Loucy (cell line): ENCODE measurements around the gene SYT1.

Experiments
- H2AFZ ChIP-seq: fragments of 200-600 bp; sonication (generic); 2 replicates; pipeline ENCODE4 v1.6.0; 2016; ENCODE audit warnings: antibody characterized with exemption, mild to moderate bottlenecking, low read length, moderate library complexity
- H3F3A ChIP-seq: fragments of 200-600 bp; 2 replicates; pipeline ENCODE4 v1.6.0; 2016; ENCODE audit warnings: antibody characterized with exemption, low read depth, mild to moderate bottlenecking
- H3K27me3 ChIP-seq: fragments of 200-600 bp; sonication (generic); 2 replicates; pipeline ENCODE4 v1.6.1; 2014; ENCODE audit warnings: low read length, mild to moderate bottlenecking; ENCODE audit not compliant: insufficient read depth, poor library complexity, severe bottlenecking
- H3K36me3 ChIP-seq: fragments of 200-600 bp; sonication (generic); 2 replicates; pipeline ENCODE4 v1.6.1; 2016; ENCODE audit warnings: low read length; ENCODE audit not compliant: insufficient read depth
- H3K4me1 ChIP-seq: fragments of 200-600 bp; sonication (generic); 2 replicates; pipeline ENCODE4 v1.5.1; 2014; ENCODE audit warnings: low read length, mild to moderate bottlenecking; ENCODE audit not compliant: insufficient read depth, poor library complexity, severe bottlenecking
- H3K4me2 ChIP-seq: fragments of 200-600 bp; sonication (generic); 2 replicates; pipeline ENCODE4 v1.6.0; 2014; ENCODE audit warnings: antibody characterized with exemption, low read length, low read depth, mild to moderate bottlenecking; ENCODE audit not compliant: poor library complexity, severe bottlenecking
- H3K4me3 ChIP-seq: fragments of 200-600 bp; sonication (generic); 2 replicates; pipeline ENCODE4 v1.5.1; 2014; ENCODE audit warnings: low read length, mild to moderate bottlenecking, mixed read lengths; ENCODE audit not compliant: poor library complexity, severe bottlenecking
- H3K79me2 ChIP-seq: fragments of 200-600 bp; sonication (generic); 2 replicates; pipeline ENCODE4 v1.6.1; 2014; ENCODE audit warnings: low read length; ENCODE audit not compliant: insufficient read depth
- H3K9ac ChIP-seq: fragments of 200-600 bp; sonication (generic); 2 replicates; pipeline ENCODE4 v1.6.0; 2014; ENCODE audit warnings: mild to moderate bottlenecking, low read depth, low read length, moderate library complexity; ENCODE audit not compliant: poor library complexity, severe bottlenecking
- H3K9me2 ChIP-seq: fragments of 200-600 bp; sonication (generic); replicated peaks from 2 replicates; pipeline ENCODE4 v1.6.1; 2016; ENCODE audit warnings: low read depth, low read length, mixed read lengths
- H3K9me3 ChIP-seq: fragments of 200-600 bp; sonication (generic); 2 replicates; pipeline ENCODE4 v1.6.1; 2014; ENCODE audit warnings: mild to moderate bottlenecking, antibody characterized with exemption, low read length, low read depth; ENCODE audit not compliant: insufficient read depth
- H4K20me1 ChIP-seq: fragments of 200-600 bp; sonication (generic); 2 replicates; pipeline ENCODE4 v1.6.0; 2014; ENCODE audit warnings: antibody characterized with exemption, low read length, mild to moderate bottlenecking; ENCODE audit not compliant: insufficient read depth, poor library complexity, severe bottlenecking
- EZH2phosphoT487 ChIP-seq: fragments of 200-600 bp; IDR thresholded peaks from 2 replicates; pipeline ENCODE4 v1.6.1; 2018; ENCODE audit warnings: antibody characterized with exemption, mild to moderate bottlenecking, moderate library complexity, borderline replicate concordance
- TF ChIP-seq, protein P1 (sequence below): fragments of 200-600 bp; sonication (generic); conservative IDR thresholded peaks from 2 replicates; pipeline ENCODE4 v1.5.1; 2014; ENCODE audit warnings: mild to moderate bottlenecking, antibody characterized with exemption, low read length

Gene SYT1

DNA sequence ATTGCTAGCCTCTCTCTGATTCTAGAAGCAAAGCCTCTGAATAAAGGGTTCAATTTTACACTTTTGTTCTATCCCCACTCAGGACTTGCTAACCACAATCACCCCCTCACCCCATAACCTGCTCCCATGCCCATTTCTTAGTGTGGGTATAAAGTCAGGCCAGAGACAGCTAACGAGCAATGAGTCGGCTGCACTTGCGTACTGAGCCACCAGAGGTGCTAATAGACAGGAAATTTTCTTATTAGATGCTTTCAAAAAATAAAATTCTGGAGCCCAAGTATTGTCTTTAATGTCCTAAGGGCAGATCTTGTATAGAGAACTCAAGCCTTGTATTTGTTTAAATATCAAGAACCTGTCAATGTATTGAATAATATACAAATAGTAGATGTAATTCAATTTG lies 256.9 kb downstream of the SYT1 start:
- Histone ChIP-seq H3K9me3 (no peaks in the 10 kb centered on the region), H3K4me3 (no peak overlapping the region), H3K9ac (no peak overlapping the region), H3K4me1 (no peaks in the 10 kb centered on the region), H2AFZ (no peak overlapping the region), H3K9me2 (no peaks in the 10 kb centered on the region), H4K20me1 (no peaks in the 10 kb centered on the region), H3F3A (no peaks in the 10 kb centered on the region), H3K27me3 (no peaks in the 10 kb centered on the region), H3K4me2 (no peak overlapping the region), H3K36me3 (no peaks in the 10 kb centered on the region), H3K79me2 (no peaks in the 10 kb centered on the region)
- TF ChIP-seq, protein P1, sequence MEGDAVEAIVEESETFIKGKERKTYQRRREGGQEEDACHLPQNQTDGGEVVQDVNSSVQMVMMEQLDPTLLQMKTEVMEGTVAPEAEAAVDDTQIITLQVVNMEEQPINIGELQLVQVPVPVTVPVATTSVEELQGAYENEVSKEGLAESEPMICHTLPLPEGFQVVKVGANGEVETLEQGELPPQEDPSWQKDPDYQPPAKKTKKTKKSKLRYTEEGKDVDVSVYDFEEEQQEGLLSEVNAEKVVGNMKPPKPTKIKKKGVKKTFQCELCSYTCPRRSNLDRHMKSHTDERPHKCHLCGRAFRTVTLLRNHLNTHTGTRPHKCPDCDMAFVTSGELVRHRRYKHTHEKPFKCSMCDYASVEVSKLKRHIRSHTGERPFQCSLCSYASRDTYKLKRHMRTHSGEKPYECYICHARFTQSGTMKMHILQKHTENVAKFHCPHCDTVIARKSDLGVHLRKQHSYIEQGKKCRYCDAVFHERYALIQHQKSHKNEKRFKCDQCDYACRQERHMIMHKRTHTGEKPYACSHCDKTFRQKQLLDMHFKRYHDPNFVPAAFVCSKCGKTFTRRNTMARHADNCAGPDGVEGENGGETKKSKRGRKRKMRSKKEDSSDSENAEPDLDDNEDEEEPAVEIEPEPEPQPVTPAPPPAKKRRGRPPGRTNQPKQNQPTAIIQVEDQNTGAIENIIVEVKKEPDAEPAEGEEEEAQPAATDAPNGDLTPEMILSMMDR: peak; percentile 35
- TF ChIP-seq EZH2phosphoT487: no peak

DNA sequence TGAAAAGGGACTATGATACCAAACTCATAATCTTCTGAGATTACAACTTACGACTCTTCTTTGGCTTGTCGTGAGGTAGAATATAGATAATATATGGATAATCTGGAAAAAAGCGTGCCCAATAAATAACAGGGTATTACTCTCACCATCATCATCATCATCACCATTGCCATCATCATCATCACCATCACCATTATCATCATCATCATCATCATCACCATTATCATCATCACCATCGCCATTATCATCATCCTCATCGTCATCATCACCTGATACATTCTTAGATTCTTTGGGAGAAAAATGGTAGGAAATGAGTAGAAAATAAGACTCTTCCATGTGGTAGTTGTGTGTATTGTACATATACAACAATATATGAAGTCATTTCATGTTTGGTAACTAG lies 259.8 kb downstream of the SYT1 start:
- no peaks in the 10 kb centered on the region for H3K36me3 ChIP-seq
- H3K9me2 ChIP-seq: no peaks in the 10 kb centered on the region
- H3F3A ChIP-seq: no peaks in the 10 kb centered on the region
- no peaks in the 10 kb centered on the region for H4K20me1 ChIP-seq
- H3K79me2 ChIP-seq: no peaks in the 10 kb centered on the region
- no peak overlapping the region for H3K4me2 ChIP-seq
- H3K9me3 ChIP-seq: no peaks in the 10 kb centered on the region
- H3K27me3 ChIP-seq: no peaks in the 10 kb centered on the region
- H3K4me3 ChIP-seq: no peak overlapping the region
- no peak overlapping the region for H2AFZ ChIP-seq
- no peak for TF ChIP-seq EZH2phosphoT487
- TF ChIP-seq, protein P1: no peak
- H3K9ac ChIP-seq: no peak overlapping the region
- H3K4me1 ChIP-seq: no peaks in the 10 kb centered on the region

DNA sequence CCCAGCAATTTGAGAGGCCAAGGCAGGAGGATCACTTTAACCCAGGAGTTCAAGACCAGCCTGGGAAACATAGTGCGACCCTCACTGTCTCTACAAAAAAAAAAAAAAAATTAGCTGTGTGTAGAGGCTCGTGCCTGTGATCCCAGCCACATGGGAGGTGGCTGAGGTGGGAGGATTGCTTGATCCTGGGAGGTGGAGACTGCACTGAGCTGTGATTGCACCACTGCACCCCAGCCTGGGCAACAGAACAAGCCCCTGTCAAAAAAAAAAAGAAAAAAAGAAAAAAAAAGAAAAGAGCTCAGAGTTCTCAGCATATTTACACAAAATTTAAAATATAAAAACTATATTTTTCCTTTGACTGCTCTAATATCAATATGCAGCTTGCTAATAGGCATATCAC lies 260.8 kb downstream of the SYT1 start:
- no peaks in the 10 kb centered on the region for H3K4me1 ChIP-seq
- no peaks in the 10 kb centered on the region for H3K9me2 ChIP-seq
- TF ChIP-seq EZH2phosphoT487: no peak
- TF ChIP-seq, protein P1: no peak
- H3K27me3 ChIP-seq: no peaks in the 10 kb centered on the region
- H3K9ac ChIP-seq: no peak overlapping the region
- no peaks in the 10 kb centered on the region for H3K36me3 ChIP-seq
- no peaks in the 10 kb centered on the region for H3K79me2 ChIP-seq
- H4K20me1 ChIP-seq: no peaks in the 10 kb centered on the region
- H3K4me2 ChIP-seq: no peak overlapping the region
- H3K4me3 ChIP-seq: no peak overlapping the region
- no peaks in the 10 kb centered on the region for H3K9me3 ChIP-seq
- H2AFZ ChIP-seq: no peak overlapping the region
- no peaks in the 10 kb centered on the region for H3F3A ChIP-seq
